WTC11 (cell line): ENCODE results near the gene CDK2. TPM values are rescaled to one million over a fixed set of nuclear protein-coding genes. Genes with fewer than 3 reads are reported as not detected.

ENCODE experiments used
- ATAC-seq: fragments of 200-7000 bp; cut with Tn5 transposase; 2 replicates; pipeline ENCODE4 v1.10.0; 2021; ENCODE audit warnings: mild to moderate bottlenecking, moderate library complexity
- CTCF ChIA-PET: fragments of 300-600 bp; sonication (Branson Sonifier 250); formaldehyde crosslinking; loops from one replicate; lab custom pipeline; 2021; ENCODE audit warnings: antibody characterized with exemption; lab: Charles Lee
- POLR2A ChIA-PET: fragments of 350-600 bp; sonication (Branson Sonifier 250); formaldehyde crosslinking; loops from one replicate; lab custom pipeline; 2021; ENCODE audit warnings: antibody characterized with exemption; lab: Charles Lee
- DNase-seq: peaks from one replicate; pipeline ENCODE4 v3.0.0; 2021; ENCODE audit warnings: low spot score
- H3K27ac Mint-ChIP-seq: 2 replicates; pipeline ENCODE4 v1.8.0; 2021; ENCODE audit warnings: mixed read lengths
- H3K27me3 Mint-ChIP-seq: 2 replicates; pipeline ENCODE4 v1.8.0; 2021; ENCODE audit warnings: low read depth, mild to moderate bottlenecking, moderate library complexity, mixed read lengths
- H3K36me3 Mint-ChIP-seq: 2 replicates; pipeline ENCODE4 v1.8.0; 2021; ENCODE audit warnings: mixed read lengths
- H3K4me1 Mint-ChIP-seq: 2 replicates; pipeline ENCODE4 v1.8.0; 2022; ENCODE audit warnings: mixed read lengths
- H3K4me3 Mint-ChIP-seq: 2 replicates; pipeline ENCODE4 v1.8.0; 2021; ENCODE audit warnings: mild to moderate bottlenecking, moderate library complexity, mixed read lengths
- H3K9me3 Mint-ChIP-seq: 2 replicates; pipeline ENCODE4 v1.8.0; 2021; ENCODE audit warnings: mixed read lengths
- CREB1 ChIP-seq: sonication (generic); formaldehyde crosslinking; IDR thresholded peaks from 2 replicates; pipeline ENCODE4 v1.8.0; 2023; ENCODE audit warnings: mild to moderate bottlenecking, missing genetic modification reagents
- CREM ChIP-seq: sonication (generic); formaldehyde crosslinking; IDR thresholded peaks from 2 replicates; pipeline ENCODE4 v1.8.1; 2022; ENCODE audit warnings: mild to moderate bottlenecking, missing genetic modification reagents, moderate library complexity
- CTCF ChIP-seq: fragments of 200-600 bp; IDR thresholded peaks from 2 replicates; pipeline ENCODE4 v1.8.0; 2022; ENCODE audit warnings: antibody characterized with exemption
- E2F4 ChIP-seq: sonication (generic); formaldehyde crosslinking; IDR thresholded peaks from 2 replicates; pipeline ENCODE4 v1.8.1; 2022; ENCODE audit warnings: low read depth, mild to moderate bottlenecking, moderate library complexity, missing genetic modification reagents, borderline replicate concordance
- GABPB1 ChIP-seq: sonication (generic); formaldehyde crosslinking; IDR thresholded peaks from 2 replicates; pipeline ENCODE4 v1.8.1; 2023; ENCODE audit warnings: mild to moderate bottlenecking, missing genetic modification reagents
- JAZF1 ChIP-seq: fragments of 250-450 bp; sonication (Bioruptor Pico); IDR thresholded peaks from 2 replicates; pipeline ENCODE4 v1.9.0; 2021; ENCODE audit warnings: moderate library complexity, mild to moderate bottlenecking, inconsistent platforms
- PRDM15 ChIP-seq: sonication (generic); formaldehyde crosslinking; IDR thresholded peaks from 2 replicates; pipeline ENCODE4 v1.8.0; 2022; ENCODE audit warnings: missing genetic modification reagents
- PREB ChIP-seq: sonication (generic); formaldehyde crosslinking; IDR thresholded peaks from 2 replicates; pipeline ENCODE4 v1.8.1; 2022; ENCODE audit warnings: mild to moderate bottlenecking, missing genetic modification reagents, moderate library complexity, borderline replicate concordance
- RORB ChIP-seq: fragments of 250-450 bp; sonication (Bioruptor Pico); IDR thresholded peaks from 2 replicates; pipeline ENCODE4 v1.9.0; 2021; ENCODE audit warnings: mild to moderate bottlenecking
- SMAD3 ChIP-seq: sonication (generic); formaldehyde crosslinking; IDR thresholded peaks from 2 replicates; pipeline ENCODE4 v1.8.0; 2022; ENCODE audit warnings: missing genetic modification reagents, mild to moderate bottlenecking, borderline replicate concordance
- TP53 ChIP-seq: sonication (generic); formaldehyde crosslinking; IDR thresholded peaks from 2 replicates; pipeline ENCODE4 v1.8.1; 2023; ENCODE audit warnings: mild to moderate bottlenecking, missing genetic modification reagents
- USF2 ChIP-seq: sonication (generic); formaldehyde crosslinking; IDR thresholded peaks from 2 replicates; pipeline ENCODE4 v1.8.1; 2023; ENCODE audit warnings: mild to moderate bottlenecking, missing genetic modification reagents, moderate library complexity
- ZMAT4 ChIP-seq: fragments of 250-450 bp; sonication (Bioruptor Pico); IDR thresholded peaks from 2 replicates; pipeline ENCODE4 v1.9.0; 2021; ENCODE audit warnings: mild to moderate bottlenecking
- ZSCAN18 ChIP-seq: fragments of 250-450 bp; sonication (Bioruptor Pico); IDR thresholded peaks from 2 replicates; pipeline ENCODE4 v2.1.2; 2022; ENCODE audit warnings: mild to moderate bottlenecking, moderate library complexity
- total RNA-seq: library from RNA; stranded (reverse); gene quantifications from 3 replicates; pipeline ENCODE4 v1.2.3, GENCODE V29; 2021

CDK2 gene
- total RNA-seq, 1 experiment from 2014 or later = 43.1 TPM

GRCh38 chr12:56007564-56008559 is 41.2 kb downstream of the CDK2 start (continued):
- TF ChIP-seq ZMAT4 (CRISPR knock-in tag) = 0 out of 2 replicates have a peak, but pooled peaks have one; percentile 35

- no peak overlapping the region for H3K27ac Mint-ChIP-seq
- no peaks in the 10 kb centered on the region for H3K9me3 Mint-ChIP-seq
- ATAC-seq (no peak), DNase-seq (no peak)
- CTCF ChIA-PET = interaction anchor here (0.7 to 1.5 kb wide), 4 partner anchors 10 to 19 kb away, joined by 3 to 5 read pairs (median 3); partner anchors contain the start of gene SUOX
- peaks cover 19% of the 10 kb centered on the region for H3K4me1 Mint-ChIP-seq
- no peak overlapping the region for H3K4me3 Mint-ChIP-seq
- TF ChIP-seq GABPB1 (CRISPR knock-in tag) (peak; percentile 93), E2F4 (CRISPR knock-in tag) (no peak)
- H3K27me3 Mint-ChIP-seq = no peaks in the 10 kb centered on the region; the same call in 1 of the 2 replicates
- 0 out of 2 replicates have a peak, but pooled peaks cover 2% of the 10 kb centered on the region for H3K36me3 Mint-ChIP-seq
- POLR2A ChIA-PET = no interaction called here
These were observed 43.5 kb downstream of the CDK2 start for GRCh38 chr12:56010111-56010570.

GRCh38 chr12:56011509-56012090 is 45.0 kb downstream of the CDK2 start:
- Mint-ChIP-seq H3K4me1 (peaks cover 14% of the 10 kb centered on the region), H3K9me3 (no peaks in the 10 kb centered on the region), H3K27ac (no peak overlapping the region), H3K27me3 (no peaks in the 10 kb centered on the region; the same call in 1 of the 2 replicates), H3K36me3 (no peaks in the 10 kb centered on the region), H3K4me3 (no peak overlapping the region)
- POLR2A ChIA-PET = no interaction called here
- CTCF ChIA-PET = interaction anchor here (0.9 to 1.4 kb wide), 2 partner anchors 15 to 18 kb away, joined by 3 read pairs; partner anchors contain the start of gene SUOX
- ATAC-seq = no peak
- DNase-seq = no peak
- TF ChIP-seq CTCF (no peak), TP53 (no peak), JAZF1 (CRISPR knock-in tag) (no peak), CREB1 (no peak), PRDM15 (CRISPR knock-in tag) (no peak), RORB (CRISPR knock-in tag) (no peak)

GRCh38 chr12:56013482-56013881 is 46.9 kb downstream of the CDK2 start:
- H3K27ac Mint-ChIP-seq = no peak overlapping the region
- no peaks in the 10 kb centered on the region for H3K9me3 Mint-ChIP-seq
- DNase-seq = no peak
- TF ChIP-seq ZSCAN18 (CRISPR knock-in tag) = no peak
- no peak for TF ChIP-seq RORB (CRISPR knock-in tag)
- no peak for TF ChIP-seq GABPB1 (CRISPR knock-in tag)
- no peak for TF ChIP-seq PREB (CRISPR knock-in tag)
- no peak for TF ChIP-seq CREM (CRISPR knock-in tag)
- TF ChIP-seq SMAD3 (CRISPR knock-in tag) = no peak
- TF ChIP-seq USF2 = no peak
- no peaks in the 10 kb centered on the region for H3K27me3 Mint-ChIP-seq
- ChIA-PET POLR2A (interaction anchor here (0.7 kb wide), 1 partner anchor 256 kb away, joined by 3 read pairs; no protein-coding TSS in a partner anchor), CTCF (interaction anchor here (1.0 to 1.3 kb wide), 4 partner anchors 16 to 192 kb away, joined by 3 to 5 read pairs (median 4); partner anchors contain the start of genes RAB5B and SUOX)
- H3K4me1 Mint-ChIP-seq = peaks cover 4% of the 10 kb centered on the region
- ATAC-seq = no peak
- H3K4me3 Mint-ChIP-seq = no peak overlapping the region
- 0 out of 2 replicates have a peak, but pooled peaks cover 5% of the 10 kb centered on the region for H3K36me3 Mint-ChIP-seq
